Effector memory CD8-positive, alpha-beta T cell (primary cell): ENCODE results near the gene DYNC1LI1.

ENCODE experiments used
- ATAC-seq: fragments of 150-1000 bp; cut with Tn5 transposase; replicated peaks from 2 replicates; pipeline ENCODE4 v1.10.0; 2021; ENCODE audit warnings: mild to moderate bottlenecking, moderate library complexity
- DNase-seq, 3 experiments: peaks; one replicate each; pipeline ENCODE4 v3.0.0; 2021
- H3K27ac Mint-ChIP-seq, 2 donors: one replicate each; pipeline ENCODE4 v1.8.0; 2022; ENCODE audit warnings: mild to moderate bottlenecking in 2 of 2, mixed read lengths in 2 of 2, moderate library complexity in 2 of 2
- H3K27me3 Mint-ChIP-seq, 2 donors: one replicate each; pipeline ENCODE4 v1.8.0; 2022; ENCODE audit warnings: mixed read lengths in 2 of 2
- H3K36me3 Mint-ChIP-seq: one replicate; pipeline ENCODE4 v1.8.0; 2022; ENCODE audit warnings: mild to moderate bottlenecking, moderate library complexity, mixed read lengths; ENCODE audit not compliant: insufficient read depth
- H3K4me1 Mint-ChIP-seq, 2 donors: one replicate each; pipeline ENCODE4 v1.8.0; 2022; ENCODE audit warnings: low read depth in 2 of 2, mixed read lengths in 2 of 2
- H3K4me3 Mint-ChIP-seq, 2 donors: one replicate each; pipeline ENCODE4 v1.8.0; 2022; ENCODE audit warnings: mild to moderate bottlenecking in 2 of 2, mixed read lengths in 2 of 2, moderate library complexity in 2 of 2
- H3K9me3 Mint-ChIP-seq, 2 donors: one replicate each; pipeline ENCODE4 v1.8.0; 2022; ENCODE audit warnings: mixed read lengths in 2 of 2

Gene DYNC1LI1

DNA sequence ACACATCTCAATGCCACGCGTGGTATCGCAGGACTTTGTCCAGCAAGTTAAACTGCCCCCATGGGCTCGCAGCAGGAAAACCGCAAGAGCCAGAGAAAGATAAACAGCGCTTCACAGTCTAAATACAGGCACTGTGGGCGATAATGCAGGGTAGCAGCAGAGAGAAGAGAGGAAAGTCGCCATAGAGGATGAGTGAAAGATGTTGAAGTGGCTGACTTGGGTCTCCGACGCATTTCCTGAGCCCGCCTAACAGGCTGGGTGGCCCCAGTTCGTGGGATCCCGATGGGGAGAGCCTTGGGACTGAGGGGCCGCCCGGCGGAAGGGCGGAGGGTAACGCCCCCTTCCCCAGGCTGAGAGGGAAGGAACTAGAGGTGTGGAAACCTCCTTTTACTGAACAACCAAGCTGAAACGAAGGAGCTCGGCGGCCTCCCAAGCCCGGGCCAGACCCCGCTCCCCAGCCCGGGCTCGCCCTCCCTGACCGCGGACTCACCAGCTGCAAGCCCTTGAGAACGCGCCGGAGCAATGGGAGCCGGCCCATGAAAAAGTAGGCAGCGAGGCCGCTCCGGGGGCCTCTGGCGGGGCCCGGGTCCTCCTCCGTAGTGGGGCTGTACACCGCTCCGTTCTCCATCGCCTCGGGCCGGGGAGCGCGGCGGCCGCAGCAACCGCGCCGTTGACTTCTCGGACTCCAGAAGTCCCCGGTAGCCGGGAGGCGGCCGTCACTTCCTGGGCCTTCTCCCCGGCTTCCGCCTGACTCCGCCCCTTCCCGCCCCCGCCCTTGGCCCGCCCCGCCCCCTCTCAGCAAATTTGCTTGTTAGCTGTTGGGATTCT lies 68.3 kb downstream of the DYNC1LI1 start, which contains the start of gene CMTM6:
CMTM6 (minus strand) TSS at position 735 of the 828 bp plus-strand sequence; CDS start at position 628, 107 bp downstream.
- peak; percentile 78 for ATAC-seq
- peak within 1 kb of the TSS; percentile 76 to 94 for H3K4me3 Mint-ChIP-seq
- H3K27me3 Mint-ChIP-seq = no peaks in the 10 kb centered on the region
- no peaks in the 10 kb centered on the region for H3K9me3 Mint-ChIP-seq
- H3K27ac Mint-ChIP-seq = peak within 1 kb of the TSS; percentile 87 to 94
- peaks cover 20% of the 10 kb centered on the region for H3K36me3 Mint-ChIP-seq
- H3K4me1 Mint-ChIP-seq = peaks cover 19 to 41% of the 10 kb centered on the region in 2 donors
- DNase-seq = peak; percentile 55 to 66 (median 63)

GRCh38 chr3:32501783-32502117 lies 68.9 kb downstream of the DYNC1LI1 start:
- Mint-ChIP-seq H3K27me3 (no peaks in the 10 kb centered on the region), H3K36me3 (peaks cover 20% of the 10 kb centered on the region), H3K4me3 (peak overlapping the region; percentile 76 to 94), H3K9me3 (no peaks in the 10 kb centered on the region), H3K27ac (peak overlapping the region; percentile 87 to 94), H3K4me1 (peaks cover 20 to 43% of the 10 kb centered on the region in 2 donors)
- ATAC-seq = peak; percentile 0
- no peak for DNase-seq

DNA sequence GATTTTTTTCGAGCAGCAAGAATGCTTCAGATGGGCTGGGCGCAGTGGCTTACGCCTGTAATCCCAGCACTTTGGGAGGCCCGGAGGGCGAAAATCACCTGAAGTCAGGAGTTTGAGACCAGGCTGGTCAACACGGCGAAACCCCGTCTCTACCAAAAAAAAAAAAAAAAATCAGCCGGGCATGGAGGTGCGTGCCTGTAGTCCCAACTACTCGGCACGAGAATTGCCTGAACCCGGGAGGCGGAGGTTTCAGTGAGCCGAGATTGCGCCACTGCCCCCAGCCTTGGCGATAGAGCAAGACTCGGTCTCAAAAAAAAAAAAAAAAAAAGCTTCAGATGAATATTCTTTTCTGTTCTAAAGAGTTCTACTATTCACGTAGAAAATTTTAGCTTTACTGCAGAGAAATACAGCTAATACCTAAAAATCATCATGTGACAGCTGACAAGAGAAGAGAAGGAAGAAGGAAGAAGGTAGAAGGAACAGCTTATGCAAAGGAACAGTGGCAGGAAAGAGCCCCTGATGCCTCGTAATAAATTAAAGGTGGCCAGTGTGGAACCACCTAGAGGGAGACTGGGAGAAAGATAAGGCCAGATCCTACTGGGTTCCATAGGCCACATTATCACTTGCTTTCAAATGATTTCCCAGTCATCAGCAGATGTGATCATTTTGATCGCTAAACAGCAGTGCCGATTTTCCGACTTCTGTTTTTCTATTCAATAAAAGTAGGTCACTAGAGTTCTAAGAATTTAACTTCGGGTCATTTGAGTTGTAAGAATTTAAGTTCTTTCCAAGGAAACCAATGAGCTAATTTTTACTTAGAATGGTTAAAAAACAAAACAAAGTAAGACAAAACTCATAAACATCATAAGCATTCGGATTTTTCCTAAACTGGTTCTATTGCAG lies 69.5 kb downstream of the DYNC1LI1 start:
- peaks cover 22 to 48% of the 10 kb centered on the region in 2 donors for H3K4me1 Mint-ChIP-seq
- peaks cover 20% of the 10 kb centered on the region for H3K36me3 Mint-ChIP-seq
- DNase-seq (no peak), ATAC-seq (no peak)
- no peaks in the 10 kb centered on the region for H3K9me3 Mint-ChIP-seq
- peak overlapping the region; percentile 76 to 94 for H3K4me3 Mint-ChIP-seq
- peak overlapping the region; percentile 87 to 94 for H3K27ac Mint-ChIP-seq
- H3K27me3 Mint-ChIP-seq = no peaks in the 10 kb centered on the region

DNA sequence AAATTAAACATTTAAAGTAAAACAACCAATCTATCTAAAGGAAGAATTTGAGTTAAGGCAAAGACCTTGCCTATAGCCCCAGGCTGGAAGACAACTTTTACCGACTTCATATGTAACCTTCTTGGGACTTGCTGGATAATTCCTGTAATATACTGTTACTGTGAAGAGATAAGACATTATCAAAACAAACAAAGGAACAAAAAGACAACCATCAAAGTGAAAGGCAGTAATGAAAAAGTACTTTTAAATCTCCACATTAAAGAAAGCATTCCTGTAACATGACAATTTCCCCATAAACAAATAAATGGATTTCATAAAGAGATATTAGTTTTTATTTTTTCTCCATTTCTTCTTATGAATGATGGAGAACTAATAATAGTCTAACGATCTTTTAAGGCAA lies 70.4 kb downstream of the DYNC1LI1 start:
- ATAC-seq (no peak), DNase-seq (no peak)
- peak overlapping the region in 1 of 2 donors; percentile 76 for H3K4me3 Mint-ChIP-seq
- no peaks in the 10 kb centered on the region for H3K27me3 Mint-ChIP-seq
- no peaks in the 10 kb centered on the region for H3K9me3 Mint-ChIP-seq
- H3K27ac Mint-ChIP-seq = peak overlapping the region; percentile 87 to 94
- peaks cover 20% of the 10 kb centered on the region for H3K36me3 Mint-ChIP-seq
- peaks cover 24 to 52% of the 10 kb centered on the region in 2 donors for H3K4me1 Mint-ChIP-seq

DNA sequence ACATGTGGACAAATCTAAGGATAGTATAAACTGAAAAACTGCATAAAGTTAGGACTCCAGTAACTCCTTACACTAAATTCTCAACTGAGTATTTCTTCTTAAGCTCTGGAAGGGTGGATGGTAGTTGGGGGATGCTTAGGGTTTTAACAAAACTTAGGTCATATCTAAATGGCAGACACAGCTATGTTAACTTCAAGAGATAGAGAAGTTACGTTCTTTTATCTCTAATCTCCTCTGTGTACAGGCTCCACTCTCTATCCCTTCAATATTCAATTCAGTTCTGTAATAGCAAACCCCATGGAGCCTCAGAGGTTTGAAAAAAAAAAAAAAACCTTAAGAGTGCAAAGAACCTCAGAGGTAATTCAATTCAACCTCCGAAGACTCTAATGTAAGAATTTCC lies 71.1 kb downstream of the DYNC1LI1 start:
- peaks cover 20% of the 10 kb centered on the region for H3K36me3 Mint-ChIP-seq
- no peaks in the 10 kb centered on the region for H3K9me3 Mint-ChIP-seq
- peak overlapping the region in 1 of 2 donors; percentile 23 for H3K27ac Mint-ChIP-seq
- no peaks in the 10 kb centered on the region for H3K27me3 Mint-ChIP-seq
- DNase-seq (no peak), ATAC-seq (no peak)
- H3K4me3 Mint-ChIP-seq = no peak overlapping the region
- peaks cover 24 to 52% of the 10 kb centered on the region in 2 donors for H3K4me1 Mint-ChIP-seq

GRCh38 chr3:32498992-32499391 lies 71.7 kb downstream of the DYNC1LI1 start:
- H3K36me3 Mint-ChIP-seq = peaks cover 20% of the 10 kb centered on the region
- no peaks in the 10 kb centered on the region for H3K9me3 Mint-ChIP-seq
- peaks cover 24 to 52% of the 10 kb centered on the region in 2 donors for H3K4me1 Mint-ChIP-seq
- no peaks in the 10 kb centered on the region for H3K27me3 Mint-ChIP-seq
- no peak overlapping the region for H3K4me3 Mint-ChIP-seq
- ATAC-seq (no peak), DNase-seq (no peak)
- H3K27ac Mint-ChIP-seq = no peak overlapping the region

GRCh38 chr3:32498252-32498651 lies 72.4 kb downstream of the DYNC1LI1 start:
- Mint-ChIP-seq H3K4me1 (peaks cover 24 to 52% of the 10 kb centered on the region in 2 donors), H3K27ac (no peak overlapping the region), H3K27me3 (no peaks in the 10 kb centered on the region), H3K9me3 (no peaks in the 10 kb centered on the region), H3K4me3 (no peak overlapping the region), H3K36me3 (peaks cover 20% of the 10 kb centered on the region)
- ATAC-seq (no peak), DNase-seq (no peak)

DNA sequence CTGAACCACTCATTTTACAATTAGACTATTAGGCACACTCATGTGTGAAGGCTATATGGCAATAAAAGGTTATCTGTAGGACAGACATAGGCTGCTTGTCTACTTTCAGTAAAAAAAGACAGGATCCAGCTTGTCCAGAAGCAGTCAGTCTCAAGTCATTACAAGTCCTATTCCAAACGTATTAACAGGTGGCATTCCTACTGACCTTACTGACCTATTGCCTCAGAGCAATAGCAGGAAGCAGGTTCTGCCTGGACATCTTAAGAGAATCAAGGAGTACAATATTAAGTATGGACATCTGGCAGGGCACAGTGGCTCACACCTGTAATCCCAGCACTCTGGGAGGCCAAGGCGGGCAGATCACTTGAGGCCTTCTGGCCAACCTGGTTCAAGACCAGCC lies 75.0 kb downstream of the DYNC1LI1 start:
- peaks cover 11 to 32% of the 10 kb centered on the region in 2 donors for H3K4me1 Mint-ChIP-seq
- no peaks in the 10 kb centered on the region for H3K27me3 Mint-ChIP-seq
- DNase-seq (no peak), ATAC-seq (no peak)
- no peak overlapping the region for H3K4me3 Mint-ChIP-seq
- H3K9me3 Mint-ChIP-seq = no peaks in the 10 kb centered on the region
- no peak overlapping the region for H3K27ac Mint-ChIP-seq
- H3K36me3 Mint-ChIP-seq = peaks cover 3% of the 10 kb centered on the region

DNA sequence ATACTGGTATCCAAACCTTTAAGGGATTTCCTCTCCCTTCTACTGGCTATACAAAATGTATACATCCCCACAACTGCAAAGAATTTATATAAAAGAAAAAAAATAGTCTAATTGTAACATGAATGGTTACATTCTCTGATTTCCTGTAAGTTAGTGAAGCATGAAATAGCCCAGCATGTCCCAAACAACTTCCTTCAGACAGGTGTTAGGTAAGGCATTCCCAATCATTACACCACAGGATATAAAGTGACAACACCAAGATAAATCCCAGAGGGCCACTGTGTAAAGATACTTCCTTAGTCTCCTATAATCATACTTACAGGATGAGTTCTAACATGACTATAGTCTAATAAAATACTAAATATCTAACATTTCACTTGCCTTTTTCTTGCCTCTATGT lies 75.6 kb downstream of the DYNC1LI1 start:
- Mint-ChIP-seq H3K9me3 (no peaks in the 10 kb centered on the region), H3K27ac (no peak overlapping the region), H3K27me3 (no peaks in the 10 kb centered on the region), H3K4me1 (peaks cover 10 to 27% of the 10 kb centered on the region in 2 donors), H3K4me3 (no peak overlapping the region), H3K36me3 (peaks cover 1% of the 10 kb centered on the region)
- ATAC-seq = no peak
- no peak for DNase-seq

DNA sequence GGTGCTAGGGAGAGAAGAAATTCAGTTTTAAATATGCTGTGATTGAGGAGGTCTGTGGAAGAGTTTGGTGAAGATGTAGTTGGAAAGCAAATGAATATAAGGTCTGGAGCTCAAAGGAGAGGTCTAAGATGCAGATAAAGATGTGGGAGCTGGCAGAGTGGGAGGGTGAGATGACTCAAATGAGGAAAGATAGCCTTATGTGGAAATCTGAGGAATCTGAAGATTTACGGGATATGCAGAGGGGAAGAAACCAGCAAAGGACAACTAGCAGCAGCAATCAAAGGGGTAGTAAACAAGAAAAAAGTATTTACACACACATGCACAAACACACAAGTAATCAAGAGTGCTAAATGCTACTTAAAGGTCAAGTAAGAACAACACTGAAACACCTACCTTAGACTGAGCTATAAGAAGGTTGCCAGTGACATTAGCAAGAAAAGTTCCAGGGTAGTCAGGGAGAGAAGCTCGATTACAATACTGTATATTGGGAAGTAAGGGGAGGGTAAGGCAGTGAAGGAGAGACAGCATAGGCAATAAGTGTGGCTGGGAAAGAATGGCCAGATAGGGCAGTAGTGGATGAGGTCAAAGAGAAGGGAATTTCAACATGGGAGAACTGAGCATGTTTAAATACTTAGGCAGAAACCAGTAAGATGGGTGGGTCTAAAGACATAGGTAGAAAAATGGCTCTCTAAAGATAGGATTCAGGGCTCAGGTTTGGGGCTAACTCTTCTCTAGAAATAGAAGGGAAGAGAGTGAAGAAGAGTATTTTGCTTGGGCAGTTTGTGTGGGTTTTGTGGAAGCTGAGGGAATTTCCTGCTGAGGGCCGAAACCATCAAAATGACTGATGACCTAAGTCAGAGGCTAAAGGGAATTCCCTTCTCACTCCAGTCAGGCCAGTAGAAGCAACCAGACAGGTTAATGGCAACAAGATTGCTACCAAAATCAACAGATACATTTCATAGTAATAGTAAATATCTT lies 76.9 kb downstream of the DYNC1LI1 start:
- DNase-seq = no peak
- Mint-ChIP-seq H3K27ac (no peak overlapping the region), H3K27me3 (no peaks in the 10 kb centered on the region), H3K4me3 (no peak overlapping the region), H3K9me3 (no peaks in the 10 kb centered on the region), H3K36me3 (peaks cover 11% of the 10 kb centered on the region), H3K4me1 (peaks cover 6 to 20% of the 10 kb centered on the region in 2 donors)
- no peak for ATAC-seq

DNA sequence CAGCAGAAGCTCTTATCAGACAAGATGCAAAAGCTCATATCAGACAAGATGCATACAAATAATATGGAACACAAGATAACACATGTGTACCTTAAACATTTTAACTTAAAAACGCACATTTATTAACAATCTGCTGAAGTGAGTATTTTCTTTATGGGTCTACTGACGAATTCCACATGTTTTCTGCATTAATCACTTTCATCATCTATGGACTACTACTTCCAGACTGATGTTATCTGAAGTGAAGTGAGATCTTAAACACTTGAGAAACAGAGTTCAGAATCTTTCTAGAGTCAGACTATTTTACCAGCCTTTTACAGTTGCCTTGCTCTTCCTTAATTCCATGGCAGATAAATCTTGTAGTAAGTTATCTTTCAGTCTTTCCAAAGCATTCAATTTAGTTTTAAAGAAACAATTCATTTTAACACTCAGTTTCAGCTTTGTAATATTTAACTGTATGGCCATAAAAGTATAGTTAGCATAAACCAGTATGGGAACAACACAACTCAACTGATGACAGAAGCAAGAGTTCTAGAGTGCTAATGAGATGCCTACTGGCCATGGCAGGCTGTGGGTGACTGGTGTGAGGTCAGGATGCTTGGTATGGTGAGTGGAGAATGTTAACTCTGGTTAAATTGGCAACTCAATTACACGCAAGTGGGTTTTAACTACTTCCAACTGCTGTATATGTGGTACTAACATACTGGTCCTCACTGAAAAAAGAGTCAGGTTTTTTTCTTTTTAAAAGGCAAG lies 77.8 kb downstream of the DYNC1LI1 start:
- no peak for ATAC-seq
- peaks cover 5 to 15% of the 10 kb centered on the region in 2 donors for H3K4me1 Mint-ChIP-seq

GRCh38 chr3:32488474-32489008 lies 82.1 kb downstream of the DYNC1LI1 start:
- no peaks in the 10 kb centered on the region for H3K9me3 Mint-ChIP-seq
- H3K36me3 Mint-ChIP-seq = peaks cover 57% of the 10 kb centered on the region
- ATAC-seq = no peak

More for the DNA sequence above, 77.8 kb downstream of the DYNC1LI1 start:
- no peak for DNase-seq
- Mint-ChIP-seq H3K4me3 (no peak overlapping the region), H3K9me3 (no peaks in the 10 kb centered on the region), H3K27ac (no peak overlapping the region), H3K27me3 (no peaks in the 10 kb centered on the region), H3K36me3 (peaks cover 18% of the 10 kb centered on the region)

More at GRCh38 chr3:32488474-32489008, 82.1 kb downstream of the DYNC1LI1 start:
- H3K4me3 Mint-ChIP-seq = no peak overlapping the region
- DNase-seq = no peak
- peaks cover 6 to 9% of the 10 kb centered on the region in 2 donors for H3K4me1 Mint-ChIP-seq
- H3K27ac Mint-ChIP-seq = no peak overlapping the region
- no peaks in the 10 kb centered on the region for H3K27me3 Mint-ChIP-seq
